Fibroblast of the aortic adventitia (primary cell): ENCODE data around the gene GAPDHS. TPM values are rescaled to one million over a fixed set of nuclear protein-coding genes. Genes with fewer than 3 reads are reported as not detected.

Experiments used
- DNase-seq: peaks from one replicate; pipeline ENCODE4 v3.0.0-alpha.2; 2010; ENCODE audit warnings: low read depth
- H3K4me3 ChIP-seq: 2 replicates; pipeline ENCODE4 v1.5.1; 2011; ENCODE audit warnings: low read depth, mild to moderate bottlenecking, control low read depth, low read length, moderate library complexity
- total RNA-seq: library from RNA; depleted of rRNA; stranded (reverse); fragments of >200 nt; gene quantifications from 2 replicates; pipeline ENCODE4 v1.2.3, GENCODE V29; 2012; ENCODE audit warnings: low replicate concordance
- TF ChIP-seq, protein P1 (sequence below): IDR thresholded peaks from 2 replicates; pipeline ENCODE4 v1.5.1; 2011; ENCODE audit warnings: mild to moderate bottlenecking, low read length, control low read depth, inconsistent platforms; ENCODE audit not compliant: insufficient read depth

The GAPDHS gene
- total RNA-seq, 1 donor, result not detected

DNA sequence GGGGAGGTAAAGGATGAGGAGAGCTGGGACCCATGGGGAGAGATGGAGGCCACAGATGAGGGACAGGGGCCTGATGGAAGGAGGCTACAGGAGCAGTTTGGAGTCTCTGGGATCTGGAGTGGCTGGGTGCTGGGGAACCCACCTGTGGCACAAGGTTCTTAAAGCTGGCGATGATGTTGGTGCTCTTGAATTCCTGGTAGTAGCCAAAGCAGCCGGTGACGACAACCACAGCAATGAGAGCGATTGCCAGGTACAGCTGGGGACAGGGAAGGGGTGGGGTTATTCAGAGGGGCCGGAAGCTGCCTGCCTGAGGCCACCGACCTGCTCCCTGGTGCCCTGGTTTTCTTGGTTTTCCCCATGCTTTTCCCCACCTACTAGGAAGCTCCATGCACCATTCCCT, 27.4 kb downstream of the GAPDHS start:
- no peak for DNase-seq
- H3K4me3 ChIP-seq, result no peak overlapping the region
- TF ChIP-seq, protein P1, sequence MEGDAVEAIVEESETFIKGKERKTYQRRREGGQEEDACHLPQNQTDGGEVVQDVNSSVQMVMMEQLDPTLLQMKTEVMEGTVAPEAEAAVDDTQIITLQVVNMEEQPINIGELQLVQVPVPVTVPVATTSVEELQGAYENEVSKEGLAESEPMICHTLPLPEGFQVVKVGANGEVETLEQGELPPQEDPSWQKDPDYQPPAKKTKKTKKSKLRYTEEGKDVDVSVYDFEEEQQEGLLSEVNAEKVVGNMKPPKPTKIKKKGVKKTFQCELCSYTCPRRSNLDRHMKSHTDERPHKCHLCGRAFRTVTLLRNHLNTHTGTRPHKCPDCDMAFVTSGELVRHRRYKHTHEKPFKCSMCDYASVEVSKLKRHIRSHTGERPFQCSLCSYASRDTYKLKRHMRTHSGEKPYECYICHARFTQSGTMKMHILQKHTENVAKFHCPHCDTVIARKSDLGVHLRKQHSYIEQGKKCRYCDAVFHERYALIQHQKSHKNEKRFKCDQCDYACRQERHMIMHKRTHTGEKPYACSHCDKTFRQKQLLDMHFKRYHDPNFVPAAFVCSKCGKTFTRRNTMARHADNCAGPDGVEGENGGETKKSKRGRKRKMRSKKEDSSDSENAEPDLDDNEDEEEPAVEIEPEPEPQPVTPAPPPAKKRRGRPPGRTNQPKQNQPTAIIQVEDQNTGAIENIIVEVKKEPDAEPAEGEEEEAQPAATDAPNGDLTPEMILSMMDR, result no peak

- H3K4me3 ChIP-seq, result no peak overlapping the region
- TF ChIP-seq, protein P1, result no peak
- DNase-seq, result no peak
Observed at GRCh38 chr19:35561436-35561835, 28.2 kb downstream of the GAPDHS start.

GRCh38 chr19:35562336-35562735, 29.1 kb downstream of the GAPDHS start:
- no peak overlapping the region for H3K4me3 ChIP-seq
- TF ChIP-seq, protein P1, result no peak
- DNase-seq, result no peak

DNA sequence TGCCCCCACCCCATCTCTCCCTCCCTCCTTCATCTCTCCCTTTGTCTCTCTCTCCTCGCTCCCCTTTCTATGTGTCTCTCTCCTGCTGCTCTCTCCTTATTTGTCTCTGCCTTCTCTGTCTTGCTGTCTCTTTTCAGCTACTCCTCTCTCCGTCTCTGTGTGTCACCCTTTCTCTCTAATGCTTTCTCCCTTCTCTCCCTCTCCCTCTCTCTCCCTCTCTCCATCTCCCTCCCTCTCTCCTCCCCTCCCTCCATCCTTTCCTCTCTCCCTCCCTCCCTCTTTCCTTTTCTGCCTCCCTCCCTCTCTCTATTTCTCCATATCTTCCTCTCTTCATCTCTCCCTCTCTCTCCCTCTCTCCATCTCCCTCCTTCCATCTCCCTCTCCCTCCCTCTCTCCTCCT, 29.5 kb downstream of the GAPDHS start:
- DNase-seq, result no peak
- H3K4me3 ChIP-seq, result no peak overlapping the region
- TF ChIP-seq, protein P1, result no peak

DNA sequence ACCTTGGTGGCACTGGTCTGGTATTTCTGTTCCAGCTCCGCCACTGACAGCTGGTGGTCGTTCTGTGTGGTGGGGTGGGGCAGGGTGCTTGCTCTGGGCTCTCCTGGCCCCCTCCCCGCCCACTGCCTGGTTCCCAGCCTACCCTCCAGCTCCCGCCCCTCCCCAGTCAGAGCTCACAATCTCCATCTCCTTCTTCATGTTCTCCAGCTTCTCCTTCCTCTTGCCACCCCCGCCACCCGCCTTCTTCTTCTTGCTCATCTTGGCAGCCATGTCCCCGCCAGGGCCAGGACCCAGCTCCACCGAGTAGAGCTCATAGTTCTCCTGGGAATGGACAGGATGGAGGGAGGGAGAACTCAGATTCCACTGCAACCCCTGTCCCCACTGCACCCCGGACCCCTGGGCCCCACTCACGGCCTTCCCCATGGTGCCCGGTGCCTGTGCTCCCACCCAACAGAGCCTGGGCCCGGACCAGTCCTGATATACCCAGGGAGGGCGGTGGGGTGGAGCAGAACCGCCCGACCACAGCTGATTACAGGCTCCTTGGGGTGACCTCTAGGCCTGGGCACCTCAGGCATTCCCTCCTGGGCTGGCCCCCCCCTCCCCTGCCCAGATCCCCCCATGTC, 30.1 kb downstream of the GAPDHS start, which contains the start of gene ATP4A:
Gene ATP4A (minus strand): TSS at position 452 of the 623 bp plus-strand sequence. CDS start 29 bp downstream, at position 423.
- H3K4me3 ChIP-seq, result no peak within 1 kb of the TSS
- no peak for DNase-seq
- TF ChIP-seq, protein P1, result no peak

DNA sequence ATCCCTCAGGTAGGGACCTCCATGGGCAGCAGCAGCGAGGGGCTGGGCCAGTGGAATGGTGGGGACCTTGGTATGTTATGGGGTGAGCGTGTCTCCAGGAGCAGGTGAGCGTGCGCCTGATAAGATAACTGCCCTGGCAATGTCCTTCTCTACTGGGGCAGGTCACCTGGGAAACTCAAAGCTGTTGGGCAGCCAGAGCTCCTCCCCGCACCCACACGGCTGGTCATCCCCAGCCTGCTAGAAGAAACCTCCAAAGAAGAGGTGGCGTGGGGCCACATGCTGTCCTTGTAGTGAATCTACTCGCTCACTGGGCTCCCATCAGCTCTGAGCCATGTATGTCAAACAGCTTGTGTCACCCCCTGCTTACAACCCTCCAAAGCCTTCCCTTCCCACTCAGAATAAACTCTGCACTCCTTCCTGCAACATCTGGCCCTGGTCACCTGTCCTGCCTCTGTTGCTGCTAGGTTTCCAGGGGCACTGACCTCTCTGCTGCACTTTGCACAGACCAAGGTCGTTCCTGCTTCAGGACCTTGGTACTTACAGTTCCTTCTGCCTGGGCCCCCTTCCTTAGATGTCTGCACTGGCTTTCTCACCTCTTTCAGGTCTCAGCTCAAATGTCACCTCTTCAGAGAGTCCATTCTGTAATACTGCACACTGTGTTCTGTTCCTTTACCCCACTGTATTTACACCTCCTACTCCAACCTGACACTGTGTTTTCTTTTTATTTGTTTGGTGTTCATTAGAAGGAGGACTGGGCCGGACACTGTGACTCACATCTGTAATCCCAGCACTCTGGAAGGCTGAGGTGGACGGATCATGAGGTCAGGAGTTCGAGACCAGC, 32.0 kb downstream of the GAPDHS start:
- TF ChIP-seq, protein P1, result no peak
- H3K4me3 ChIP-seq, result no peak overlapping the region
- no peak for DNase-seq
